PFSK-1 (cell line): ENCODE results near the gene KCNQ2.

Experiments
- POLR2AphosphoS5 ChIP-seq: IDR thresholded peaks from 2 replicates; pipeline ENCODE4 v1.6.1; 2012; ENCODE audit warnings: low read depth, mild to moderate bottlenecking, control low read depth, low read length, moderate library complexity
- TAF1 ChIP-seq: IDR thresholded peaks from 2 replicates; pipeline ENCODE4 v1.6.1; 2012; ENCODE audit warnings: low read length, control low read depth, borderline replicate concordance; ENCODE audit not compliant: insufficient read depth

- TF ChIP-seq TAF1 (no peak), POLR2AphosphoS5 (no peak)
These were observed 59.6 kb downstream of the KCNQ2 start for GRCh38 chr20:63412889-63413288.
